Non-pigmented ciliary epithelial cell (primary cell): ENCODE results near the gene ATM.
"Not testable (repeated sequence)": the region's sequence is repeated elsewhere in the genome, so short reads cannot be mapped to it uniquely, and the experiment has no call there.

ENCODE experiments used
- DNase-seq: peaks from one replicate; pipeline ENCODE4 v3.0.0-alpha.2; 2010; ENCODE audit warnings: low read depth

ATM gene

GRCh38 chr11:108370315-108370714 lies 147.4 kb downstream of the ATM start:
- no peak for DNase-seq

GRCh38 chr11:108370990-108371389 lies 148.1 kb downstream of the ATM start:
- no peak for DNase-seq

GRCh38 chr11:108373505-108373904 lies 150.6 kb downstream of the ATM start:
- not testable (repeated sequence) for DNase-seq

GRCh38 chr11:108388576-108388975 lies 165.7 kb downstream of the ATM start:
- no peak for DNase-seq

- no peak for DNase-seq
Observed at GRCh38 chr11:108392353-108392752, 169.5 kb downstream of the ATM start.

GRCh38 chr11:108393046-108393445 lies 170.2 kb downstream of the ATM start:
- no peak for DNase-seq

GRCh38 chr11:108394744-108395284 lies 171.9 kb downstream of the ATM start:
- no peak for DNase-seq

GRCh38 chr11:108396672-108397071 lies 173.8 kb downstream of the ATM start:
- not testable (repeated sequence) for DNase-seq

- no peak for DNase-seq
Observed at GRCh38 chr11:108398439-108398838, 175.6 kb downstream of the ATM start.

GRCh38 chr11:108402241-108402640 lies 179.4 kb downstream of the ATM start:
- DNase-seq = no peak

- DNase-seq = no peak
Observed at GRCh38 chr11:108403052-108403451, 180.2 kb downstream of the ATM start.

- no peak for DNase-seq
Observed at GRCh38 chr11:108405706-108406105, 182.8 kb downstream of the ATM start.

GRCh38 chr11:108414958-108415357 lies 192.1 kb downstream of the ATM start:
- DNase-seq = no peak

GRCh38 chr11:108417551-108417950 lies 194.7 kb downstream of the ATM start:
- DNase-seq = not testable (repeated sequence)
